ENCODE measurements around the gene HIRIP3.

DNA sequence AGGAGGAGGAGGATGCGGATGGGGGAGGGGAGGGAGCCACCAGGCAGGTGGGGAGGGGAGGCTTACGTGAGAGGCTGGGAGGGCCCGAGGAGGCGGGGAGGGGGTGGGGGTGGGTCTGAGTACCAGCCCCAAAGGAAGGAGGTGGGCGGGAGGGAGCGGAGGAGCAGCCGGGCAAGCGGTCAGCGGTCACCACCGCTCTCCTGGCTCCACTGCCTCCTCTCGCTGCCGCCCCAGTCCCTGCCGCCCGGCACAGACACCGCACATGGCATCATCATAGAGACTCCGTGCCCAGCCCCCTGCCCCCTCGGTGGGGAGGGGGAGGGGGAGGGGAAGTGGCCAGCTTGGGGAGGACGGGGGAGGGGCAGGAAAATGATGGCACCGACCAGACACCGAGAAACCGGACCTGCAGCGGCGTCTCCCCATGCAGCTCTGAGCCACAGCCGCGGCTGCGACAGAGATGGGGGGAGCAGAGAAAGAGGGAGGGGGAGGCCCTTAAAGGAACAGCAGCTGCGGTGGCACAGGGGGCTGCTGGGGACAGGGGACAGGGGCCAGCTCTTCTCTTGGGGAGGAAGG lies 35.5 kb upstream of the HIRIP3 start, which contains the start of gene TLCD3B:
- TF ChIP-seq POLR2A (IDR thresholded peaks at IDR 0.05), result no peak
- TF ChIP-seq CTCF (IDR thresholded peaks at IDR 0.05), result no peak

Data from breast epithelium (tissue), 3 donors.